HFFc6 (cell line): ENCODE measurements around the gene NMUR1. TPM values are rescaled to one million over a fixed set of nuclear protein-coding genes. Genes with fewer than 3 reads are reported as not detected.

Experiments used
- DNase-seq: peaks from one replicate; pipeline ENCODE4 v3.0.0-alpha.2; 2018
- H3K27ac Mint-ChIP-seq: 2 replicates; pipeline ENCODE4 v1.8.0; 2020; ENCODE audit warnings: mild to moderate bottlenecking, mixed read lengths
- H3K27me3 Mint-ChIP-seq: 2 replicates; pipeline ENCODE4 v1.8.0; 2021; ENCODE audit warnings: mild to moderate bottlenecking, moderate library complexity, mixed read lengths; ENCODE audit not compliant: insufficient read depth
- H3K36me3 Mint-ChIP-seq: 2 replicates; pipeline ENCODE4 v1.8.0; 2021; ENCODE audit warnings: low read depth, mixed read lengths
- H3K4me1 Mint-ChIP-seq: 2 replicates; pipeline ENCODE4 v1.8.0; 2020; ENCODE audit warnings: low read depth, mixed read lengths
- H3K4me3 Mint-ChIP-seq: 2 replicates; pipeline ENCODE4 v1.8.0; 2020; ENCODE audit warnings: mild to moderate bottlenecking, moderate library complexity, mixed read lengths
- H3K9me3 Mint-ChIP-seq: 2 replicates; pipeline ENCODE4 v1.8.0; 2020; ENCODE audit warnings: mild to moderate bottlenecking, mixed read lengths
- CTCF ChIP-seq: fragments of 200-600 bp; sonication (generic); IDR thresholded peaks from 2 replicates; pipeline ENCODE4 v1.5.0; 2021; ENCODE audit warnings: antibody characterized with exemption, mild to moderate bottlenecking
- total RNA-seq, 6 experiments: library from RNA; stranded (reverse); fragmentation: NEBNext Ultra II Directional; extraction: Animal tissue kit (Norgen Biotek cat#: 25700); gene quantifications; 2 replicates in 1 of 6; 3 replicates in 5 of 6; pipeline ENCODE4 v1.2.3, GENCODE V29; 2021

NMUR1 gene
- total RNA-seq, 6 experiments from 2014 or later = not detected

- no peaks in the 10 kb centered on the region for H3K36me3 Mint-ChIP-seq
- no peaks in the 10 kb centered on the region for H3K4me1 Mint-ChIP-seq
- peaks cover 23% of the 10 kb centered on the region for H3K27me3 Mint-ChIP-seq
- no peaks in the 10 kb centered on the region for H3K9me3 Mint-ChIP-seq
- no peak for DNase-seq
- no peak overlapping the region for H3K27ac Mint-ChIP-seq
- H3K4me3 Mint-ChIP-seq = no peak overlapping the region
- no peak for TF ChIP-seq CTCF
Observed at GRCh38 chr2:231568098-231568784, 38.0 kb upstream of the NMUR1 start.

- no peak overlapping the region for H3K27ac Mint-ChIP-seq
- no peak for TF ChIP-seq CTCF
- no peaks in the 10 kb centered on the region for H3K36me3 Mint-ChIP-seq
- no peaks in the 10 kb centered on the region for H3K4me1 Mint-ChIP-seq
- no peak overlapping the region for H3K4me3 Mint-ChIP-seq
- no peaks in the 10 kb centered on the region for H3K9me3 Mint-ChIP-seq
- no peak for DNase-seq
- peaks cover 23% of the 10 kb centered on the region for H3K27me3 Mint-ChIP-seq
Observed at GRCh38 chr2:231567159-231567558, 36.9 kb upstream of the NMUR1 start.

- Mint-ChIP-seq H3K27ac (no peak overlapping the region), H3K9me3 (no peaks in the 10 kb centered on the region), H3K4me1 (no peaks in the 10 kb centered on the region), H3K36me3 (no peaks in the 10 kb centered on the region), H3K4me3 (no peak overlapping the region), H3K27me3 (peaks cover 17% of the 10 kb centered on the region)
- TF ChIP-seq CTCF = no peak
- DNase-seq = no peak
Observed at GRCh38 chr2:231565887-231566594, 35.8 kb upstream of the NMUR1 start.

- Mint-ChIP-seq H3K27me3 (peaks cover 14% of the 10 kb centered on the region), H3K27ac (no peak overlapping the region), H3K36me3 (no peaks in the 10 kb centered on the region), H3K4me3 (no peak overlapping the region), H3K4me1 (no peaks in the 10 kb centered on the region), H3K9me3 (no peaks in the 10 kb centered on the region)
- TF ChIP-seq CTCF = peak; percentile 82
- peak; percentile 48 for DNase-seq
Observed at GRCh38 chr2:231563378-231563961, 33.2 kb upstream of the NMUR1 start.

GRCh38 chr2:231557571-231558217, 27.4 kb upstream of the NMUR1 start:
- H3K4me3 Mint-ChIP-seq = no peak overlapping the region
- H3K4me1 Mint-ChIP-seq = peaks cover 12% of the 10 kb centered on the region
- peaks cover 5% of the 10 kb centered on the region for H3K27me3 Mint-ChIP-seq
- H3K9me3 Mint-ChIP-seq = peaks cover 16% of the 10 kb centered on the region
- DNase-seq = peak; percentile 59
- peaks cover 10% of the 10 kb centered on the region for H3K36me3 Mint-ChIP-seq
- peak; percentile 88 for TF ChIP-seq CTCF
- H3K27ac Mint-ChIP-seq = no peak overlapping the region
